Activated CD8-positive, alpha-beta T cell treated with anti-CD3 and anti-CD28 coated beads for 36 hours (primary cell): Measurements from ENCODE around the gene CD244. TPM values are rescaled to one million over a fixed set of nuclear protein-coding genes. Genes with fewer than 3 reads are reported as not detected.

Source experiments
- ATAC-seq: fragments of 200-7000 bp; cut with Tn5 transposase; one replicate; pipeline ENCODE4 v1.10.0; 2021; ENCODE audit warnings: mild to moderate bottlenecking, moderate library complexity
- CTCF ChIA-PET: fragments of 350-600 bp; sonication (Branson Sonifier 250); formaldehyde crosslinking; loops from one replicate; lab custom pipeline; 2021; ENCODE audit warnings: antibody characterized with exemption; lab: Charles Lee
- POLR2A ChIA-PET: fragments of 350-600 bp; sonication (Branson Sonifier 250); formaldehyde crosslinking; loops from one replicate; lab custom pipeline; 2021; ENCODE audit warnings: antibody characterized with exemption; lab: Charles Lee
- DNase-seq: peaks from one replicate; pipeline ENCODE4 v3.0.0-alpha.2; 2020
- H3K27ac Mint-ChIP-seq: one replicate; pipeline ENCODE4 v1.8.0; 2021; ENCODE audit warnings: mild to moderate bottlenecking, mixed read lengths
- H3K27me3 Mint-ChIP-seq: one replicate; pipeline ENCODE4 v1.8.0; 2021; ENCODE audit warnings: mixed read lengths
- H3K36me3 Mint-ChIP-seq: one replicate; pipeline ENCODE4 v1.8.0; 2021; ENCODE audit warnings: low read depth, mixed read lengths
- H3K4me1 Mint-ChIP-seq: one replicate; pipeline ENCODE4 v1.8.0; 2021; ENCODE audit warnings: low read depth, mixed read lengths
- H3K4me3 Mint-ChIP-seq: one replicate; pipeline ENCODE4 v1.8.0; 2021; ENCODE audit warnings: mild to moderate bottlenecking, moderate library complexity, mixed read lengths
- H3K9me3 Mint-ChIP-seq: one replicate; pipeline ENCODE4 v1.8.0; 2021; ENCODE audit warnings: mixed read lengths
- CTCF ChIP-seq: fragments of 200-600 bp; IDR thresholded peaks from one replicate; pipeline ENCODE4 v1.8.0; 2022; ENCODE audit warnings: antibody characterized with exemption, mild to moderate bottlenecking
- intact Hi-C: fragments of 100-400 bp; cut with micrococcal nuclease; formaldehyde crosslinking; loops from one replicate; pipeline ENCODE4 v1.10.0; 2022
- total RNA-seq, 2 experiments: library from RNA; stranded (reverse); gene quantifications; one replicate each; pipeline ENCODE4 v1.2.3, GENCODE V29; 2021

The CD244 gene
- total RNA-seq, 2 experiments from 2014 or later = 1.4 to 1.8 TPM

GRCh38 chr1:160800645-160801408 is 61.9 kb downstream of the CD244 start:
- ChIA-PET CTCF (interaction anchor here (0.9 to 12.4 kb wide), 4 partner anchors 11 to 151 kb away, joined by 3 to 186 read pairs (median 6); no protein-coding TSS in a partner anchor), POLR2A (interaction anchor here (0.9 to 4.8 kb wide), 4 partner anchors 11 to 332 kb away, joined by 3 to 19 read pairs (median 3); partner anchors contain the start of genes CD48 and DEDD)
- Mint-ChIP-seq H3K4me3 (peak overlapping the region; percentile 87), H3K27ac (peak overlapping the region; percentile 95), H3K27me3 (no peaks in the 10 kb centered on the region), H3K36me3 (peaks cover 33% of the 10 kb centered on the region), H3K9me3 (peaks cover 6% of the 10 kb centered on the region), H3K4me1 (peaks cover 78% of the 10 kb centered on the region)
- intact Hi-C loops = no loop called here
- ATAC-seq (peak; percentile 8), DNase-seq (peak; percentile 35)
- TF ChIP-seq CTCF = no peak

GRCh38 chr1:160800142-160800541 is 62.5 kb downstream of the CD244 start:
- intact Hi-C loops = no loop called here
- H3K4me1 Mint-ChIP-seq = peaks cover 78% of the 10 kb centered on the region
- peak overlapping the region; percentile 87 for H3K4me3 Mint-ChIP-seq
- peaks cover 28% of the 10 kb centered on the region for H3K36me3 Mint-ChIP-seq
- peaks cover 6% of the 10 kb centered on the region for H3K9me3 Mint-ChIP-seq
- ChIA-PET POLR2A (interaction anchor here (0.9 to 4.8 kb wide), 4 partner anchors 11 to 88 kb away, joined by 3 to 19 read pairs (median 3); partner anchors contain the start of gene CD48), CTCF (interaction anchor here (0.8 to 12.4 kb wide), 7 partner anchors 11 to 154 kb away, joined by 3 to 186 read pairs (median 5); partner anchors contain the start of gene ITLN2)
- ATAC-seq (no peak), DNase-seq (peak; percentile 50)
- H3K27ac Mint-ChIP-seq = peak overlapping the region; percentile 95
- H3K27me3 Mint-ChIP-seq = no peaks in the 10 kb centered on the region
- TF ChIP-seq CTCF = no peak

GRCh38 chr1:160799641-160800040 is 63.0 kb downstream of the CD244 start:
- peaks cover 6% of the 10 kb centered on the region for H3K9me3 Mint-ChIP-seq
- CTCF ChIA-PET = interaction anchor here (0.8 to 12.4 kb wide), 8 partner anchors 12 to 154 kb away, joined by 3 to 186 read pairs (median 6); partner anchors contain the start of genes CD48 and ITLN2
- peak overlapping the region; percentile 95 for H3K27ac Mint-ChIP-seq
- ATAC-seq = no peak
- peaks cover 74% of the 10 kb centered on the region for H3K4me1 Mint-ChIP-seq
- peaks cover 23% of the 10 kb centered on the region for H3K36me3 Mint-ChIP-seq
- no peaks in the 10 kb centered on the region for H3K27me3 Mint-ChIP-seq
- no peak for DNase-seq
- POLR2A ChIA-PET = interaction anchor here (0.8 to 4.8 kb wide), 7 partner anchors 12 to 124 kb away, joined by 3 to 19 read pairs (median 3); partner anchors contain the start of gene CD48
- no peak for TF ChIP-seq CTCF
- intact Hi-C loops = no loop called here
- peak overlapping the region; percentile 87 for H3K4me3 Mint-ChIP-seq

- H3K4me3 Mint-ChIP-seq = peak overlapping the region; percentile 87
- ChIA-PET POLR2A (interaction anchor here (0.6 to 4.8 kb wide), 18 partner anchors 9 to 166 kb away, joined by 3 to 19 read pairs (median 4); partner anchors contain the start of gene CD48), CTCF (interaction anchor here (0.9 to 12.4 kb wide), 10 partner anchors 8 to 192 kb away, joined by 3 to 186 read pairs (median 6); partner anchors contain the start of gene CD48)
- no peak for ATAC-seq
- H3K4me1 Mint-ChIP-seq = peaks cover 65% of the 10 kb centered on the region
- H3K27ac Mint-ChIP-seq = peak overlapping the region; percentile 95
- H3K27me3 Mint-ChIP-seq = no peaks in the 10 kb centered on the region
- intact Hi-C loops = no loop called here
- no peak for TF ChIP-seq CTCF
- H3K9me3 Mint-ChIP-seq = peaks cover 1% of the 10 kb centered on the region
- DNase-seq = no peak
- peaks cover 13% of the 10 kb centered on the region for H3K36me3 Mint-ChIP-seq
Measured at GRCh38 chr1:160798439-160798838, 64.2 kb downstream of the CD244 start.
